HepG2 (cell line): ENCODE measurements around the gene TPBGL. TPM values are rescaled to one million over a fixed set of nuclear protein-coding genes. Genes with fewer than 3 reads are reported as not detected.

Source experiments
- GATAD2A ChIP-seq: IDR thresholded peaks from 2 replicates; pipeline ENCODE4 v1.6.1; 2016
- PHB2 ChIP-seq: fragments of 450-650 bp; IDR thresholded peaks from 2 replicates; pipeline ENCODE4 v1.6.1; 2018; ENCODE audit not compliant: partially characterized antibody
- POLR2G ChIP-seq: fragments of 200-400 bp; formaldehyde crosslinking; IDR thresholded peaks from 2 replicates; pipeline ENCODE4 v1.6.1; 2018; ENCODE audit warnings: mild to moderate bottlenecking, low read depth, low read length, moderate library complexity
- SAP130 ChIP-seq: IDR thresholded peaks from 2 replicates; pipeline ENCODE4 v1.6.1; 2016; ENCODE audit warnings: low read depth
- STAT6 ChIP-seq: sonication (generic); formaldehyde crosslinking; IDR thresholded peaks from 2 replicates; pipeline ENCODE4 v1.4.0; 2020; ENCODE audit warnings: missing genetic modification reagents, mild to moderate bottlenecking, borderline replicate concordance
- TBX3 ChIP-seq: fragments of 450-650 bp; IDR thresholded peaks from 2 replicates; pipeline ENCODE4 v1.6.1; 2017; ENCODE audit warnings: antibody characterized with exemption, mild to moderate bottlenecking, inconsistent platforms, borderline replicate concordance
- ZFY ChIP-seq: sonication (generic); formaldehyde crosslinking; IDR thresholded peaks from 2 replicates; pipeline ENCODE4 v1.4.0; 2020; ENCODE audit warnings: missing genetic modification reagents
- ZNF142 ChIP-seq: sonication (generic); formaldehyde crosslinking; IDR thresholded peaks from 2 replicates; pipeline ENCODE4 v1.4.0; 2020; ENCODE audit warnings: missing genetic modification reagents
- ZNF350 ChIP-seq: sonication (generic); formaldehyde crosslinking; IDR thresholded peaks from 2 replicates; pipeline ENCODE4 v1.4.0; 2020; ENCODE audit warnings: mild to moderate bottlenecking, low read depth, missing genetic modification reagents, borderline replicate concordance
- ZNF552 ChIP-seq: sonication (generic); formaldehyde crosslinking; IDR thresholded peaks from 2 replicates; pipeline ENCODE4 v1.9.0; 2022; ENCODE audit warnings: missing genetic modification reagents, mild to moderate bottlenecking, borderline replicate concordance
- ZNF576 ChIP-seq: sonication (generic); formaldehyde crosslinking; IDR thresholded peaks from 2 replicates; pipeline ENCODE4 v1.4.0; 2020; ENCODE audit warnings: mild to moderate bottlenecking, missing genetic modification reagents
- ZNF609 ChIP-seq: sonication (generic); formaldehyde crosslinking; IDR thresholded peaks from 2 replicates; pipeline ENCODE4 v1.4.0; 2020; ENCODE audit warnings: mild to moderate bottlenecking, missing genetic modification reagents, borderline replicate concordance
- polyA plus RNA-seq, 8 experiments: library from polyadenylated mRNA; depleted of rRNA in 3 of 8; stranded (reverse) in 7 of 8; unstranded in 1 of 8; fragments of >200 nt; fragmentation: Illumina TruSeq in 4 of 8; extraction: Trizol in 4 of 8; gene quantifications; 2 replicates each; pipeline versions ENCODE4 v1.2.1 to v1.2.3, GENCODE V29; 2011 to 2016; ENCODE audit warnings: low read depth in 4 of 8, missing spikeins in 1 of 8, mixed read lengths in 1 of 8; ENCODE audit not compliant: insufficient read depth in 1 of 8
- total RNA-seq, 5 experiments: library from RNA; depleted of rRNA; stranded (reverse); fragments of >200 nt; fragmentation: Illumina TruSeq; extraction: Trizol; gene quantifications; 2 replicates each; pipeline ENCODE4 v1.2.3, GENCODE V29; 2016; ENCODE audit warnings: low read depth in 1 of 5

TPBGL gene
- total and polyA plus RNA-seq, 2 of the 13 experiments (the other 11 are each of a cell fraction or from before 2014, with no cell fraction given): not detected

GRCh38 chr11:75241036-75241905 is 697 bp downstream of the TPBGL start (continued):
- TF ChIP-seq STAT6 (CRISPR knock-in tag) (no peak), ZNF552 (CRISPR knock-in tag) (no peak), POLR2G (peak; percentile 36; the same call in 1 of the 2 replicates), ZNF142 (0 out of 2 replicates have a peak, but pooled peaks have one; percentile 28), ZNF609 (no peak), ZNF350 (no peak), GATAD2A (no peak), SAP130 (CRISPR knock-in tag) (peak; percentile 20; the same call in 1 of the 2 replicates), TBX3 (no peak), PHB2 (no peak), ZFY (CRISPR knock-in tag) (peak; percentile 71), ZNF576 (CRISPR knock-in tag) (no peak)
